CD8-positive, alpha-beta memory T cell (primary cell): ENCODE measurements around the gene WDR20. TPM values are rescaled to one million over a fixed set of nuclear protein-coding genes. Genes with fewer than 3 reads are reported as not detected.

ENCODE experiments used
- CTCF ChIA-PET: fragments of 350-600 bp; sonication (Branson Sonifier 250); formaldehyde crosslinking; loops from one replicate; lab custom pipeline; 2021; ENCODE audit warnings: antibody characterized with exemption; lab: Charles Lee
- POLR2A ChIA-PET: fragments of 350-600 bp; sonication (Branson Sonifier 250); formaldehyde crosslinking; loops from one replicate; lab custom pipeline; 2021; ENCODE audit warnings: antibody characterized with exemption; lab: Charles Lee
- DNase-seq, 5 donors: peaks; one replicate each; pipeline versions ENCODE4 v3.0.0 to v3.0.0-alpha.2; 2020 to 2022; ENCODE audit warnings: mixed read lengths in 1 of 5
- H3K27ac ChIP-seq: one replicate; pipeline ENCODE4 v1.7.0; 2013; ENCODE audit warnings: low read depth, mild to moderate bottlenecking, low read length, moderate library complexity
- H3K27me3 ChIP-seq: 2 replicates; pipeline ENCODE4 v1.7.0; 2013; ENCODE audit warnings: low read length, mild to moderate bottlenecking; ENCODE audit not compliant: insufficient read depth, poor library complexity, severe bottlenecking
- H3K36me3 ChIP-seq: 2 replicates; pipeline ENCODE4 v1.7.0; 2013; ENCODE audit warnings: mild to moderate bottlenecking, low read length, moderate library complexity; ENCODE audit not compliant: insufficient read depth
- H3K4me1 ChIP-seq: 2 replicates; pipeline ENCODE4 v1.7.0; 2013; ENCODE audit warnings: mild to moderate bottlenecking, low read length, moderate library complexity; ENCODE audit not compliant: insufficient read depth
- H3K4me3 ChIP-seq: 2 replicates; pipeline ENCODE4 v1.7.0; 2013; ENCODE audit warnings: mild to moderate bottlenecking, low read length
- H3K9me3 ChIP-seq: 2 replicates; pipeline ENCODE4 v1.7.0; 2013; ENCODE audit warnings: mild to moderate bottlenecking, low read length
- H3K27ac Mint-ChIP-seq, 8 donors: one replicate each; pipeline ENCODE4 v1.8.0; 2020 to 2021; ENCODE audit warnings: mixed read lengths in 8 of 8, mild to moderate bottlenecking in 6 of 8, inconsistent platforms in 3 of 8, moderate library complexity in 3 of 8
- H3K27me3 Mint-ChIP-seq, 2 donors: one replicate each; pipeline ENCODE4 v1.8.0; 2020 to 2021; ENCODE audit warnings: mixed read lengths in 2 of 2, mild to moderate bottlenecking in 1 of 2, moderate library complexity in 1 of 2
- H3K36me3 Mint-ChIP-seq, 3 donors: one replicate each; pipeline ENCODE4 v1.8.0; 2020 to 2021; ENCODE audit warnings: mixed read lengths in 3 of 3, inconsistent platforms in 1 of 3, mild to moderate bottlenecking in 1 of 3
- H3K4me1 Mint-ChIP-seq, 3 donors: one replicate each; pipeline ENCODE4 v1.8.0; 2020 to 2021; ENCODE audit warnings: mixed read lengths in 3 of 3, inconsistent platforms in 1 of 3, mild to moderate bottlenecking in 1 of 3
- H3K4me3 Mint-ChIP-seq, 7 donors: one replicate each; pipeline ENCODE4 v1.8.0; 2020 to 2021; ENCODE audit warnings: mixed read lengths in 7 of 7, mild to moderate bottlenecking in 6 of 7, moderate library complexity in 4 of 7, inconsistent platforms in 2 of 7
- H3K9me3 Mint-ChIP-seq, 5 donors: one replicate each; pipeline ENCODE4 v1.8.0; 2020 to 2022; ENCODE audit warnings: mixed read lengths in 5 of 5, mild to moderate bottlenecking in 3 of 5, moderate library complexity in 2 of 5, inconsistent platforms in 1 of 5
- polyA plus RNA-seq: library from polyadenylated mRNA; unstranded; fragments of 300-500 nt; fragmentation: Illumina TruSeq; gene quantifications from one replicate; pipeline ENCODE4 v1.2.3, GENCODE V29; 2021
- total RNA-seq, 2 experiments: library from RNA; stranded (reverse); gene quantifications; one replicate each; pipeline ENCODE4 v1.2.3, GENCODE V29; 2021

WDR20 gene
- total and polyA plus RNA-seq, 3 experiments from 2014 or later, result 16.8 to 35.2 (median 32.8) TPM

- H3K4me1 ChIP-seq, result peaks cover 20% of the 10 kb centered on the region
- H3K4me3 ChIP-seq, result no peak overlapping the region
- H3K27me3 Mint-ChIP-seq, result peaks cover 0 to 2% of the 10 kb centered on the region in 2 donors
- peaks cover 51 to 73% (median 70%) of the 10 kb centered on the region in 3 donors for H3K4me1 Mint-ChIP-seq
- no peaks in the 10 kb centered on the region for H3K36me3 ChIP-seq
- CTCF ChIA-PET, result no interaction called here
- POLR2A ChIA-PET, result no interaction called here
- no peaks in the 10 kb centered on the region for H3K27me3 ChIP-seq
- no peak overlapping the region for H3K4me3 Mint-ChIP-seq
- H3K27ac Mint-ChIP-seq, result peak overlapping the region in 3 of 8 donors; percentile 24 to 51 (median 43)
- H3K27ac ChIP-seq, result no peak overlapping the region
- no peaks in the 10 kb centered on the region for H3K9me3 Mint-ChIP-seq
- peaks cover 0 to 57% (median 19%) of the 10 kb centered on the region in 3 donors for H3K36me3 Mint-ChIP-seq
- H3K9me3 ChIP-seq, result no peaks in the 10 kb centered on the region
- no peak for DNase-seq
These were observed 55.2 kb downstream of the WDR20 start for GRCh38 chr14:102194856-102195255.

GRCh38 chr14:102195446-102195845 lies 55.7 kb downstream of the WDR20 start:
- DNase-seq, result no peak
- H3K36me3 ChIP-seq, result no peaks in the 10 kb centered on the region
- peaks cover 0 to 2% of the 10 kb centered on the region in 2 donors for H3K27me3 Mint-ChIP-seq
- H3K27ac Mint-ChIP-seq, result no peak overlapping the region
- H3K27me3 ChIP-seq, result no peaks in the 10 kb centered on the region
- peaks cover 55 to 74% (median 73%) of the 10 kb centered on the region in 3 donors for H3K4me1 Mint-ChIP-seq
- no peaks in the 10 kb centered on the region for H3K9me3 Mint-ChIP-seq
- ChIA-PET POLR2A (interaction anchor here (0.6 kb wide), 1 partner anchor 99 kb away, joined by 7 read pairs; no protein-coding TSS in a partner anchor), CTCF (no interaction called here)
- H3K36me3 Mint-ChIP-seq, result peaks cover 0 to 62% (median 19%) of the 10 kb centered on the region in 3 donors
- H3K4me3 Mint-ChIP-seq, result no peak overlapping the region
- H3K9me3 ChIP-seq, result no peaks in the 10 kb centered on the region
- H3K4me1 ChIP-seq, result peaks cover 26% of the 10 kb centered on the region
- no peak overlapping the region for H3K4me3 ChIP-seq
- no peak overlapping the region for H3K27ac ChIP-seq

- Mint-ChIP-seq H3K27ac (peak overlapping the region in 2 of 8 donors; percentile 27 to 73), H3K36me3 (peaks cover 0 to 67% (median 19%) of the 10 kb centered on the region in 3 donors), H3K27me3 (peaks cover 0 to 2% of the 10 kb centered on the region in 2 donors), H3K9me3 (no peaks in the 10 kb centered on the region), H3K4me3 (no peak overlapping the region), H3K4me1 (peaks cover 61 to 78% (median 76%) of the 10 kb centered on the region in 3 donors)
- DNase-seq, result no peak
- Histone ChIP-seq H3K27ac (no peak overlapping the region), H3K4me3 (no peak overlapping the region), H3K4me1 (peaks cover 28% of the 10 kb centered on the region), H3K27me3 (no peaks in the 10 kb centered on the region), H3K9me3 (no peaks in the 10 kb centered on the region), H3K36me3 (no peaks in the 10 kb centered on the region)
- POLR2A ChIA-PET, result interaction anchor here (0.6 kb wide), 1 partner anchor 98 kb away, joined by 7 read pairs; no protein-coding TSS in a partner anchor
- CTCF ChIA-PET, result no interaction called here
These were observed 56.6 kb downstream of the WDR20 start for GRCh38 chr14:102196039-102196901.

GRCh38 chr14:102196902-102197230 lies 57.2 kb downstream of the WDR20 start:
- Histone ChIP-seq H3K9me3 (no peaks in the 10 kb centered on the region), H3K4me3 (no peak overlapping the region), H3K36me3 (no peaks in the 10 kb centered on the region), H3K4me1 (peaks cover 32% of the 10 kb centered on the region), H3K27ac (no peak overlapping the region), H3K27me3 (no peaks in the 10 kb centered on the region)
- no peaks in the 10 kb centered on the region for H3K9me3 Mint-ChIP-seq
- peaks cover 63 to 80% (median 77%) of the 10 kb centered on the region in 3 donors for H3K4me1 Mint-ChIP-seq
- H3K4me3 Mint-ChIP-seq, result no peak overlapping the region
- no peak for DNase-seq
- H3K36me3 Mint-ChIP-seq, result peaks cover 0 to 71% (median 19%) of the 10 kb centered on the region in 3 donors
- H3K27me3 Mint-ChIP-seq, result peaks cover 0 to 2% of the 10 kb centered on the region in 2 donors
- ChIA-PET POLR2A (no interaction called here), CTCF (no interaction called here)
- peak overlapping the region in 4 of 8 donors; percentile 27 to 47 (median 34) for H3K27ac Mint-ChIP-seq

GRCh38 chr14:102197317-102197853 lies 57.7 kb downstream of the WDR20 start:
- H3K36me3 ChIP-seq, result no peaks in the 10 kb centered on the region
- Mint-ChIP-seq H3K27me3 (peaks cover 0 to 2% of the 10 kb centered on the region in 2 donors), H3K4me3 (no peak overlapping the region), H3K4me1 (peaks cover 65 to 81% (median 78%) of the 10 kb centered on the region in 3 donors), H3K36me3 (peaks cover 0 to 74% (median 19%) of the 10 kb centered on the region in 3 donors), H3K27ac (peak overlapping the region in 6 of 8 donors; percentile 0 to 82 (median 50)), H3K9me3 (no peaks in the 10 kb centered on the region)
- H3K9me3 ChIP-seq, result no peaks in the 10 kb centered on the region
- H3K27ac ChIP-seq, result no peak overlapping the region
- H3K27me3 ChIP-seq, result no peaks in the 10 kb centered on the region
- H3K4me3 ChIP-seq, result no peak overlapping the region
- ChIA-PET POLR2A (no interaction called here), CTCF (no interaction called here)
- no peak for DNase-seq
- H3K4me1 ChIP-seq, result peaks cover 32% of the 10 kb centered on the region

GRCh38 chr14:102200690-102201352 lies 61.1 kb downstream of the WDR20 start:
- H3K4me3 ChIP-seq, result no peak overlapping the region
- H3K4me1 ChIP-seq, result peaks cover 32% of the 10 kb centered on the region
- peaks cover 0 to 2% of the 10 kb centered on the region in 2 donors for H3K27me3 Mint-ChIP-seq
- H3K27me3 ChIP-seq, result no peaks in the 10 kb centered on the region
- no peaks in the 10 kb centered on the region for H3K9me3 Mint-ChIP-seq
- ChIA-PET POLR2A (no interaction called here), CTCF (no interaction called here)
- peaks cover 0 to 82% (median 17%) of the 10 kb centered on the region in 3 donors for H3K36me3 Mint-ChIP-seq
- H3K27ac Mint-ChIP-seq, result peak overlapping the region; percentile 7 to 86 (median 48)
- H3K4me1 Mint-ChIP-seq, result peaks cover 55 to 67% (median 61%) of the 10 kb centered on the region in 3 donors
- H3K4me3 Mint-ChIP-seq, result peak overlapping the region in 6 of 7 donors; percentile 6 to 71 (median 51)
- no peak overlapping the region for H3K27ac ChIP-seq
- H3K36me3 ChIP-seq, result peaks cover 4% of the 10 kb centered on the region
- H3K9me3 ChIP-seq, result no peaks in the 10 kb centered on the region
- peak in 2 of 5 donors; percentile 15 to 30 for DNase-seq

- no peaks in the 10 kb centered on the region for H3K9me3 Mint-ChIP-seq
- no peaks in the 10 kb centered on the region for H3K9me3 ChIP-seq
- H3K36me3 ChIP-seq, result peaks cover 4% of the 10 kb centered on the region
- H3K27me3 ChIP-seq, result no peaks in the 10 kb centered on the region
- H3K4me1 Mint-ChIP-seq, result peaks cover 54 to 63% (median 59%) of the 10 kb centered on the region in 3 donors
- peak overlapping the region; percentile 5 to 86 (median 56) for H3K27ac Mint-ChIP-seq
- no peak overlapping the region for H3K27ac ChIP-seq
- H3K4me3 ChIP-seq, result no peak overlapping the region
- H3K27me3 Mint-ChIP-seq, result peaks cover 0 to 2% of the 10 kb centered on the region in 2 donors
- ChIA-PET POLR2A (no interaction called here), CTCF (no interaction called here)
- peaks cover 32% of the 10 kb centered on the region for H3K4me1 ChIP-seq
- peaks cover 0 to 81% (median 16%) of the 10 kb centered on the region in 3 donors for H3K36me3 Mint-ChIP-seq
- peak overlapping the region in 6 of 7 donors; percentile 6 to 71 (median 51) for H3K4me3 Mint-ChIP-seq
- DNase-seq, result peak in 1 of 5 donors; percentile 7
These were observed 61.6 kb downstream of the WDR20 start for GRCh38 chr14:102201353-102201738.
